CD4-positive, alpha-beta T cell treated with Interleukin-6 at 100 ng/mL for 8 hours (primary cell): Measurements from ENCODE around the gene EPHX1.
"Not testable (repeated sequence)": the region's sequence is repeated elsewhere in the genome, so short reads cannot be mapped to it uniquely, and the experiment has no call there.

Source experiments
- DNase-seq: peaks from one replicate; pipeline ENCODE4 v3.0.0-alpha.2; 2020; ENCODE audit warnings: mixed read lengths, low spot score

The EPHX1 gene

GRCh38 chr1:225816643-225817538 is 7.0 kb downstream of the EPHX1 start:
- no peak for DNase-seq

DNA sequence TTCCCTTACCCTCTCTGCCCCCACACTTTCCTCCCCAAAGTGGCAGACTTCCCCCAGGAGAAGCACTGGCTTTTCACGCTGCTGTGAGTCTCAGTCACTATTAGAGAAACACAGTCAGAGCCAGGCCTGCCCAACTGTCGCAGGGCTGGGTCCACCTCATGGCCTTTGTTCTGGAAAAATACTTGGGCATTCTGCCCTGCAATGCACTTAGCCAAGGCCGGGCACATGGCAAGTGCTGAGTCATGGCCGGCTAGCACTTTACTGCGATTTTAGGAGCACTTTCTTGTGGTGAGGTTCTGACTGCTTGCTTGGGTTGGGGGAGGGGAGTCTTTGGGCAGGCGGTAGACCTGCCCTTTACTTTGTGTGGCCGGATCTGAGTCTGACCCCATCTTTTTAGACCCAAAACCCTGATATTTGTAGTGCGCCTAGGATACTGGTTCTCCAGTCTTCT is 7.7 kb downstream of the EPHX1 start:
- DNase-seq, result no peak

GRCh38 chr1:225818229-225818628 is 8.3 kb downstream of the EPHX1 start:
- no peak for DNase-seq

DNA sequence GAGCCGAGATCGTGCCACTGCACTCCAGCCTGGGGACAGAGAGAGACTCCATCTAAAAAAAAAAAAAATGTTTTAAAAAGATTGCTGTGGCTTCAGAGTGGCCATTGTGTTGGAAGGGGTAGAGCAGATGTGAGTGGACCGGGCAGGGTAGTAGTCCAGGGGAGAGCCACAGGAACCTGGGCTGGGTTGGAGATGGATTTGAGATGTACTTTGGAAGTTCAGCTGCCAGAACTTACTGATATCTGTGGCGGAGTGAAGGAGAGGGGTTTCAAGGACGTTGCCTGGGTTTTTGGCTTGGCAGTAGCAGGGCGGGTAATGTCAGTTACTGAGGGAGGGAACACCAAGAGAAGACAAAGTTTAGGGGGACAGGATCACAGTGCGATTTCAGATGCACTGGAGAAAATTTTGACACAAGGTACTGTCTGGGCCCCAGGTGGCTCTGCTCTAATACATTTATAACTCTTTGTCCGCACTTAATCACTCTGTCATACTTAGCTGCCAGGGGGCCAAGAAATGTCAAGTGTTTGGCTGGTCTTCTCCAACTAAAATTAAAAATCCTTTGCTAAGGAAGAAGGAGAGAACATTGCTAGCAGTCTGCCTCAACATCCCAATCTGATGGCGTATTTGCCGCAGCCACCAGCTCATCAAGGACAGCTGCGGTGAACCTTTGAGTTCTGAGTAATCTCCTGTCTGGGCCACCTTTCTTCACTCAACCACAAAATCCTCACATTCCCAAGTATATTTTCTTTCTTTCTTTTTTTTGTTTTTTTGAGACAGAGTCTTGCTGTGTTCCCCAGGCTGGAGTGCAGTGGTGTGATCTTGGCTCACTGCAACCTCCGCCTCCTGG is 9.6 kb downstream of the EPHX1 start:
- no peak for DNase-seq

DNA sequence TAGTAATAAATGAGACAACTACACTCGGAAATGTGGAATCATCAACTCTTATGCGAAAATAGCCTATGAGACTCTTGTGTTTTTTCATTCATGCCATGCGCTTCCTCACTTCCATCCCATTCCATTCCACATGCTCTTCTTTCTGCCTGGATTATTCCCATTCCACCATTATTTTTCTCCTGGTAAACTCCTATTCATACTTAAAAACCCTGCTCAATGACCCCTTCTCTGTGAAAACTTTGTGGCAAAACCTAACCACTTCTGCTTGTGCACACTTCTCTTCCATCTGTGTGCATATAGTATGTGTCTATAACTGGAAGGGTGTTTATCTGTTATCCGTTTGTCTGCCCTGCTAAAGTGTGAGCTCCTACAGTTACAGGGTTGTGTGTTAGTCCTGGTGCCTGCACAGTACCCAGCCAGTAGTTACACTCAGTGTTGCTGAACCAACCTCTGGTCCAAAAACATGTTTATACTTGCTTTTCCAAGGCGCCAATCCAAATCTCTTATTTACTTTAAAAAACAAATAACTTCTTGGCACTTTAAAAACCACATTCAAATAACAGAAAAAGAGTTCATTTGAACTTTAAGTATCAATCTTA is 10.7 kb downstream of the EPHX1 start:
- DNase-seq, result no peak

DNA sequence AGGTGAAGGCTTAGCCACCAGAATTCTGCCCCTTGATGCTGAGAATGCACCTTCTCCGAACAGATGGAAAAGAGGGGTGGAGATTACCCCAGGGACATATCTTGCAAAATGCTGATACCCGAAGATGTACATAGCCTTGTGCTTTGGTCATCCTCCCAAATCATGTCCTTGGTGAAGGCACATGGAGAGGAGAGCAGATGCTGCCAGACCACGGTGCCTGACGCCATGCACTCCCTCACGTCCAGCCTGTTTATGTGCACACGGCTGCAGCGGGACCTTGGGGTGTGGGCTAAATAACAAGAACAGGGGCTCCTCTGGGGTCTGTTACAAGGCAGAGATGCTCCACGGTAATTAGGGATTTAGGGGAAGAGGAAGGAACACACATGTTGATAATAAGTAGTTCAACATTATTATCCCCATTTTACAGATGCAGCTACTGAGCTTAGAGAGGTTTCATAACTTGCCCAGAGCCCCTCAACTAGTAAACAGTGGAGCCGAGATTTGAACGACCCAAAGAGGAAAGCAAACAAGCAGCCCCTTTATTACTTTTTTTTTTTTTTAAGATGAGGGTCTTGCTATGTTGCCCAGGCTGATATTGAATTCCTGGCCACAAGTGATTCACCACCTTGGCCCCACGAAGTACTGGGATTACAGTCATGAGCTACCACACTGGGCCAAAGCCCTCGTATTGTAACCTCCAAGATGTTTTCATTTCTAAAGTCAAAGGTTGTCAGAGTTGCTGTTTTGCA is 12.9 kb downstream of the EPHX1 start:
- DNase-seq, result no peak

GRCh38 chr1:225823811-225824261 is 13.9 kb downstream of the EPHX1 start:
- DNase-seq, result no peak

- no peak for DNase-seq
Measured at GRCh38 chr1:225824533-225824941, 14.6 kb downstream of the EPHX1 start.

- no peak for DNase-seq
Measured at GRCh38 chr1:225825078-225825477, 15.2 kb downstream of the EPHX1 start.

DNA sequence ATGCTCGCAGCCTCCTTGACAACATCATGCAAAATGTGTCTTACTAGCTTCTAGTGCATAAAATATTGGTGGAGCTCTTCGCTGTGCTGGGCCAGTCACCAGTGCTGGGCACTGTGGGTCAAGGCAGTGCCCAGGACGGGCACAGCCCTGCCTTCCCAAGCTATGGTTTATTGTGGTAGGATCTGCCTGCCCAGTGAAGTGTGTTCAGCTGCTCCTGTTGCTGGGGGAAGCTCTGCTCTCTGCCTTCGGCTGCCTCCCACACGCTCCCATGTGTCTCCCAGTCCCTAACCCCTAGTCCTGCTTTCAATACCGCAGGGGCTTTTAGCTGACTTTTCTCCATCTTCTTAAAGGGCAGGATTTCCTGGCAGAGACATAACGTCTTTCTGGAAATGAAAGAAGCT is 15.7 kb downstream of the EPHX1 start:
- DNase-seq, result no peak

- DNase-seq, result no peak
Measured at GRCh38 chr1:225827076-225827475, 17.2 kb downstream of the EPHX1 start.

DNA sequence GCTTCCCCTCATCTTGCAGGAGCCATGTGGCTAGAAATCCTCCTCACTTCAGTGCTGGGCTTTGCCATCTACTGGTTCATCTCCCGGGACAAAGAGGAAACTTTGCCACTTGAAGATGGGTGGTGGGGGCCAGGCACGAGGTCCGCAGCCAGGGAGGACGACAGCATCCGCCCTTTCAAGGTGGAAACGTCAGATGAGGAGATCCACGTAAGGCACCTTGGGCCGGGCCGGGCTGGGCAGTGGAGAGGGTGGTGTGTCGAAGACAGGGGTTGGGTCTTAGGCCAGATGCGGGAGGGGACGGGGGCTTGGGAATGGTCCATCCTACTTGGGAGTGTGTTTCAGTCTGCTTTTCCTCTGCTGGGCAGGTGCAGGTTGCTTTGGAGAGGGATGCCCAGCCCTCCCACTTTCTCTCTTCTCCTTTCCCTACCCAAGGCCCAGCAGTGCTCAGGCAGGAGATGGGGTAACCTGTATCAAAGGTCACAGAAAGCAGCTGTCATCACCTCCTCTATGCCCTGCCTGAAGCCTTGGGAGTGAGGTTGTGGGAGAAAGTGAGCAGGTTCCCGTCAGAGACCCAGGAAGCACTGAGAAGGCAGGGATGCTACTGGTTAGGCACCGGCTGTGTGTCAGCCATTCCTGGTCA is 18.9 kb downstream of the EPHX1 start:
- DNase-seq, result no peak

DNA sequence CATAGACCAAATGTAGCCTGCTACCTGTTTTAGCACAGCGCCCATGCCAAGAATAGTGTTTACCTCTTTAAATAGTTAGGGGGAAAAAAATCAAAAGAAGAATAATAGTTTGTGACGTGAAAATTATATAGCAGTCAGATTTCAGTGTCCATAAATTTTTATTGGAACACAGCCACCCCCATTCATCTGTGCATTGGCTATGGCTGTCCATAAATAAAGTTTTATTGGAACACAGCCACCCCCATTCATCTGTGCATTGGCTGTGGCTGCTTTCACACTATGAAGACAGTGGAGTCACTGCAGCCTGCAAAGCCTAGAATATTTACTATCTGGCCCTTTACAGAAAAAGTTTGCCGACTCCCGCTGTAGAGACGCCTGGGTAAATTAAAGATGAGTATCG is 20.9 kb downstream of the EPHX1 start:
- no peak for DNase-seq

DNA sequence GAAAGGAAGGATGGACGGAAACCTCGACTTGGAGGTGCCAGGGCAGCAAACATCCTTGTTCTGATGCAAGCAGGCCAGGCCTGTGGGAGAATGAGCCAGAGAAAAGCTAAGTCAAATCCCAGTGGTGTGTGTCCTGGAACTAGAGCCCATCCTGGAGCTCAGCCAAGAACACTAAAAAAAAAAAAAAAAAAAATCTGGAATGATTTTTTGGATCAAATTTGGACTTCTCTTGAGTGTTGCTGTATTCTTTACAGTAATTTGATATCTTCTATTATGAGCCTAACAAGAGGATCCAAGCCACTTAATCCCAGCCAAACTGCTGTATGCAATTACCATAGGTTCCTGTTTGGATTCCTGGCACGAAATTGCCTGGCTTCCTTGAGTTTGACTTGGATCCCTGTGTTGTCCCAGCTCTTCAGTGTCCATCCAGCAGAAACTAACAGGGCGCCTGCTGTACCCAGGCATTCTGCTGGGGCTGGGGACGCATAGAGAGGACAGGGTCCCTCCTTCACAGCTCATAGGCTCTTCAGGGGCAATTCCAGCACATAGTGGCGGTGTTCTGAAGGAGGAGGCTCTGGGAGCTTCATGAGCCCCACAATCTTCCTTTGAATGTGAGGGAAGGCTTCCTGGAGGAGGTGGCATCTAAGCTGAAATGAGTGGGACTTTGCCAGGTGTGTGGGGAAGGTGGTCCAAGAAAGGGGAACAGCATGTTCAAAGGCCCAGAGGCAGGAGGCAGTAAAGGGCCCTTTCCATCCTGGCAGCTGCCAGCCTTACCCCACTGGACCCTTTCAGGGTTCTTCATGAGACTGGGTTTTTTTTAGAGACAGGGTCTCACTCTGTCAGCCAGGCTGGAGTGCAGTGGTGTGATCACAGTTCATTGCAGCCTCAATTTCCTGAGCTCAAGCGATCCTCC is 24.7 kb downstream of the EPHX1 start:
- DNase-seq, result no peak

DNA sequence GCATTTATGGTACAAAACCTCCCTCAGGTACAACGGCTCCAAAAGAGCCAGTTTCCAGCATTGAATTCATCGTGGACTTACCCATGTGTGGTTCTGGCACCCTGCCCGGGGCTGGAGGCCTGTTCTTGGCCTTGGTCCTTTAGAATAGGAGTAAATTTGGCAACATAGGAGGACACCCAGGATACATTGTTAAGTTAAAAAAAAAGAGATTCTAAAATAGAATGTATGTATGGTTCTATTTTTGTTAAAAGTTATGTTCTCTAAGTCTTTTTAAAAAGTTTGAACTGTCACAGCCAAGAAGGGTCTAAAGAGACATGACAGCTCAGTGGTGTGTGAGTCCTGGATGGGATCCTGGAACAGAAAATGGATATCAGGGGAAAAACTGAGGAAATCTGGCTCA is 25.9 kb downstream of the EPHX1 start:
- DNase-seq, result no peak

GRCh38 chr1:225836296-225836695 is 26.4 kb downstream of the EPHX1 start:
- DNase-seq, result not testable (repeated sequence)

- no peak for DNase-seq
Measured at GRCh38 chr1:225838793-225839192, 28.9 kb downstream of the EPHX1 start.

- no peak for DNase-seq
Measured at GRCh38 chr1:225840223-225840610, 30.3 kb downstream of the EPHX1 start.

- no peak for DNase-seq
Measured at GRCh38 chr1:225840713-225841112, 30.8 kb downstream of the EPHX1 start.

GRCh38 chr1:225842074-225842473 is 32.1 kb downstream of the EPHX1 start:
- no peak for DNase-seq
